Adrenal gland (tissue), 12 donors: ENCODE measurements around the gene FXYD5. TPM values are rescaled to one million over a fixed set of nuclear protein-coding genes. Genes with fewer than 3 reads are reported as not detected.
"Not testable (repeated sequence)": the region's sequence is repeated elsewhere in the genome, so short reads cannot be mapped to it uniquely, and the experiment has no call there.

Experiments used
- DNase-seq, 7 donors: peaks; one replicate each; pipeline ENCODE4 v3.0.0-alpha.2; 2019 to 2020
- H3K27ac ChIP-seq, 5 donors: fragments of 200-600 bp; sonication (generic) in 4 of 5; 1 replicate in 3 of 5; 2 replicates in 2 of 5; pipeline versions ENCODE4 v1.5.1 to v1.8.0; 2016 to 2020; ENCODE audit warnings: mild to moderate bottlenecking in 1 of 5
- H3K27me3 ChIP-seq: fragments of 200-600 bp; 2 replicates; pipeline ENCODE4 v1.8.0; 2021
- H3K36me3 ChIP-seq, 2 donors: fragments of 200-600 bp; replicated peaks in 1 of 2; 1 replicate in 1 of 2; 2 replicates in 1 of 2; pipeline versions ENCODE4 v1.5.1 to v1.8.0; 2018 to 2022
- H3K4me1 ChIP-seq, 2 donors: fragments of 200-600 bp; replicated peaks in 1 of 2; 1 replicate in 1 of 2; 2 replicates in 1 of 2; pipeline versions ENCODE4 v1.5.1 to v1.8.0; 2018 to 2021
- H3K4me3 ChIP-seq, 4 donors: fragments of 200-600 bp; sonication (generic) in 3 of 4; one replicate each; pipeline ENCODE4 v1.5.1; 2016 to 2018
- H3K9me3 ChIP-seq, 3 donors: fragments of 200-600 bp; sonication (generic) in 1 of 3; replicated peaks in 1 of 3; 1 replicate in 2 of 3; 2 replicates in 1 of 3; pipeline versions ENCODE4 v1.5.1 to v1.8.0; 2016 to 2021
- POLR2A ChIP-seq, 2 donors: fragments of 450-650 bp; IDR thresholded peaks; one replicate each; pipeline ENCODE4 v1.6.1; 2017; ENCODE audit warnings: antibody characterized with exemption in 2 of 2, mild to moderate bottlenecking in 2 of 2, moderate library complexity in 1 of 2
- WGBS, 4 donors: extraction: QIAGEN DNeasy Blood & Tissue Kit in 2 of 4; methylation state at CpG; one replicate each; pipeline versions ENCODE4 v1.1.5 to v1.1.7; 2013 to 2017; 5-methylcytosine and 5-hydroxymethylcytosine counted together
- intact Hi-C, 2 donors: fragments of 100-400 bp; cut with DNase I; formaldehyde crosslinking; loops; one replicate each; pipeline versions ENCODE4 v1.14.1 to v1.15.0; 2022 to 2023
- polyA plus RNA-seq, 3 donors: library from polyadenylated mRNA; stranded (reverse); fragments of 200-250 nt in 2 of 3; fragments of 350-450 nt in 1 of 3; fragmentation: Illumina TruSeq in 1 of 3; extraction: RNeasy Lipid Tissue Mini Kit (QIAGEN cat#74804) in 1 of 3; gene quantifications; one replicate each; pipeline ENCODE4 v1.2.3, GENCODE V29; 2013 to 2014
- total RNA-seq, 9 donors: library from RNA; depleted of rRNA in 4 of 9; stranded (reverse); fragments of >200 nt in 4 of 9; fragments of 120-200 nt in 1 of 9; fragmentation: NEBNext Ultra II Directional in 1 of 9; extraction: Animal tissue kit (Norgen Biotek cat#: 25700) in 1 of 9; gene quantifications; one replicate each; pipeline versions ENCODE4 v1.1.0 to v1.2.4, GENCODE V29; 2013 to 2023
- TF ChIP-seq, protein P1 (sequence below), 6 experiments: fragments of 450-650 bp in 4 of 6; fragments of 200-600 bp in 2 of 6; sonication (generic) in 1 of 6; IDR thresholded peaks; 1 replicate in 5 of 6; 2 replicates in 1 of 6; pipeline versions ENCODE4 v1.5.1 to v1.8.0; 2016 to 2021; ENCODE audit warnings: antibody characterized with exemption in 6 of 6, mild to moderate bottlenecking in 2 of 6, moderate library complexity in 1 of 6
- donor health status: healthy with polysubstance abuse.
- donor health status: Bipolar disorder and iron deficiency.
- donor health status: DM: yes; HTN: yes; CAD: no.
- donor health status: DM: no; HTN: no; CAD: no.
- donor health status: DM: no; HTN: no; CAD: no.
- donor health status: DM: yes; HTN: yes; CAD: no.

FXYD5 gene
- total and polyA plus RNA-seq, 12 donors = 4.2 to 123 (median 38.9) TPM

DNA sequence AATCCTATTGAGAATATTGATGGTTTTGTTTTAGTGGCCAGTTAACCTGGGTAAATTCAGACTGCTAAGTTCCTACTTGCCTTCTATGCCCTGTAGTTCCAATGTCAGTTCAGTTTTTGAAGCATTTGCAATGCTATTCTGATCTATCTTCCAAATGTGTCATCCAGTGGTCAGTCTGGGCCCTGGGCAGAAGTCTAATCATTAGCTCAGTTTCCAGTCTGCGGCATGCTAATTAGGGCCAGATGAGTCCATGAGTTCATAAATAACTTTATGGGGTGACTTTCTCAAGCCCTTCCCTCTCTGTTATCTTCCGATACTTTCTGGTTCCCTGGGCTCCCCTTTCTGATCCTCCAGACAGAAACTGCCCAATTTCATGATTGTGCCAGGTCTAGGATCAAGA lies 41.3 kb downstream of the FXYD5 start:
- H3K4me1 ChIP-seq = no peaks in the 10 kb centered on the region
- no peak overlapping the region for H3K4me3 ChIP-seq
- WGBS, 4 donors = 54 to 63% (median 60%) methylated on average over 2 of the region's 2 CpGs

GRCh38 chr19:35196861-35197260 lies 42.3 kb downstream of the FXYD5 start:
- H3K27me3 ChIP-seq, H3K4me1 ChIP-seq, intact Hi-C loops, H3K27ac ChIP-seq, H3K9me3 ChIP-seq, H3K36me3 ChIP-seq, DNase-seq, H3K4me3 ChIP-seq: not testable (repeated sequence)
- 71 to 80% (median 75%) methylated on average over 6 of the region's 6 CpGs for WGBS, 4 donors

More for the DNA sequence above, 41.3 kb downstream of the FXYD5 start:
- TF ChIP-seq, protein P1, sequence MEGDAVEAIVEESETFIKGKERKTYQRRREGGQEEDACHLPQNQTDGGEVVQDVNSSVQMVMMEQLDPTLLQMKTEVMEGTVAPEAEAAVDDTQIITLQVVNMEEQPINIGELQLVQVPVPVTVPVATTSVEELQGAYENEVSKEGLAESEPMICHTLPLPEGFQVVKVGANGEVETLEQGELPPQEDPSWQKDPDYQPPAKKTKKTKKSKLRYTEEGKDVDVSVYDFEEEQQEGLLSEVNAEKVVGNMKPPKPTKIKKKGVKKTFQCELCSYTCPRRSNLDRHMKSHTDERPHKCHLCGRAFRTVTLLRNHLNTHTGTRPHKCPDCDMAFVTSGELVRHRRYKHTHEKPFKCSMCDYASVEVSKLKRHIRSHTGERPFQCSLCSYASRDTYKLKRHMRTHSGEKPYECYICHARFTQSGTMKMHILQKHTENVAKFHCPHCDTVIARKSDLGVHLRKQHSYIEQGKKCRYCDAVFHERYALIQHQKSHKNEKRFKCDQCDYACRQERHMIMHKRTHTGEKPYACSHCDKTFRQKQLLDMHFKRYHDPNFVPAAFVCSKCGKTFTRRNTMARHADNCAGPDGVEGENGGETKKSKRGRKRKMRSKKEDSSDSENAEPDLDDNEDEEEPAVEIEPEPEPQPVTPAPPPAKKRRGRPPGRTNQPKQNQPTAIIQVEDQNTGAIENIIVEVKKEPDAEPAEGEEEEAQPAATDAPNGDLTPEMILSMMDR (IDR thresholded peaks at IDR 0.05) = no peak
- no peak for TF ChIP-seq POLR2A (IDR thresholded peaks at IDR 0.05)
- Histone ChIP-seq H3K27ac (no peak overlapping the region), H3K36me3 (no peaks in the 10 kb centered on the region), H3K9me3 (no peaks in the 10 kb centered on the region), H3K27me3 (no peaks in the 10 kb centered on the region)
- DNase-seq = peak in 1 of 7 donors; percentile 14
- intact Hi-C loops = no loop called here

- no peak overlapping the region for H3K27ac ChIP-seq
- no peaks in the 10 kb centered on the region for H3K9me3 ChIP-seq
- intact Hi-C loops = no loop called here
- WGBS, 4 donors = 61 to 83% (median 73%) methylated on average over 2 of the region's 2 CpGs
- no peak for TF ChIP-seq POLR2A (IDR thresholded peaks at IDR 0.05)
- TF ChIP-seq, protein P1 (IDR thresholded peaks at IDR 0.05) = no peak
- peaks cover 0 to under 1% of the 10 kb centered on the region in 2 donors for H3K4me1 ChIP-seq
- H3K36me3 ChIP-seq = no peaks in the 10 kb centered on the region
- H3K4me3 ChIP-seq = no peak overlapping the region
- H3K27me3 ChIP-seq = no peaks in the 10 kb centered on the region
- no peak for DNase-seq
Measured at GRCh38 chr19:35199481-35199880, 44.9 kb downstream of the FXYD5 start.

GRCh38 chr19:35202722-35203688 lies 48.5 kb downstream of the FXYD5 start:
- no peaks in the 10 kb centered on the region for H3K9me3 ChIP-seq
- WGBS, 4 donors = 87 to 92% (median 87%) methylated on average over 4 of the region's 4 CpGs
- H3K27ac ChIP-seq = no peak overlapping the region
- DNase-seq = peak in 1 of 7 donors; percentile 15
- TF ChIP-seq, protein P1 (IDR thresholded peaks at IDR 0.05) = no peak
- TF ChIP-seq POLR2A (IDR thresholded peaks at IDR 0.05) = no peak
- no peak overlapping the region for H3K4me3 ChIP-seq
- peaks cover 0 to 6% of the 10 kb centered on the region in 2 donors for H3K4me1 ChIP-seq
- intact Hi-C loops = no loop called here
- no peaks in the 10 kb centered on the region for H3K36me3 ChIP-seq
- no peaks in the 10 kb centered on the region for H3K27me3 ChIP-seq
